HG03135 (cell line): ENCODE data around the gene SLC9A7.

Source experiments
- ATAC-seq: cut with Tn5 transposase; IDR thresholded peaks from one replicate; pipeline ENCODE4 v1.9.1; 2021; ENCODE audit warnings: mild to moderate bottlenecking, moderate library complexity; ENCODE audit not compliant: unreplicated experiment

The SLC9A7 gene

GRCh38 chrX:46611658-46612362 is 147.1 kb downstream of the SLC9A7 start:
- no peak for ATAC-seq

- ATAC-seq: no peak
These were observed 148.8 kb downstream of the SLC9A7 start for GRCh38 chrX:46610070-46610658.

GRCh38 chrX:46607916-46608315 is 151.0 kb downstream of the SLC9A7 start:
- ATAC-seq: no peak

GRCh38 chrX:46602468-46603102 is 156.3 kb downstream of the SLC9A7 start:
- no peak for ATAC-seq

- ATAC-seq: no peak
These were observed 157.6 kb downstream of the SLC9A7 start for GRCh38 chrX:46601283-46601682.

GRCh38 chrX:46599051-46599560 is 159.8 kb downstream of the SLC9A7 start:
- ATAC-seq: no peak

- no peak for ATAC-seq
These were observed 161.1 kb downstream of the SLC9A7 start for GRCh38 chrX:46597771-46598170.

- ATAC-seq: no peak
These were observed 161.7 kb downstream of the SLC9A7 start for GRCh38 chrX:46597208-46597607.

GRCh38 chrX:46595084-46595483 is 163.8 kb downstream of the SLC9A7 start:
- no peak for ATAC-seq

GRCh38 chrX:46589977-46590723 is 168.8 kb downstream of the SLC9A7 start:
- no peak for ATAC-seq

GRCh38 chrX:46588263-46588662 is 170.7 kb downstream of the SLC9A7 start:
- no peak for ATAC-seq

- ATAC-seq: no peak
These were observed 171.2 kb downstream of the SLC9A7 start for GRCh38 chrX:46587753-46588171.

- peak; percentile 66 for ATAC-seq
These were observed 171.8 kb downstream of the SLC9A7 start for GRCh38 chrX:46587158-46587557.

GRCh38 chrX:46584736-46585135 is 174.2 kb downstream of the SLC9A7 start:
- ATAC-seq: no peak

- no peak for ATAC-seq
These were observed 176.0 kb downstream of the SLC9A7 start for GRCh38 chrX:46582966-46583365.

GRCh38 chrX:46582325-46582724 is 176.6 kb downstream of the SLC9A7 start:
- ATAC-seq: no peak

GRCh38 chrX:46580613-46581012 is 178.3 kb downstream of the SLC9A7 start:
- ATAC-seq: no peak

GRCh38 chrX:46579250-46579649 is 179.7 kb downstream of the SLC9A7 start:
- no peak for ATAC-seq

- ATAC-seq: no peak
These were observed 181.5 kb downstream of the SLC9A7 start for GRCh38 chrX:46577221-46578005.

GRCh38 chrX:46576458-46576857 is 182.5 kb downstream of the SLC9A7 start:
- no peak for ATAC-seq

- no peak for ATAC-seq
These were observed 182.9 kb downstream of the SLC9A7 start for GRCh38 chrX:46575991-46576392.
